Endothelial cell of umbilical vein (primary cell): ENCODE measurements around the gene TNFRSF8.

ENCODE experiments used
- CTCF ChIP-seq, 2 donors: IDR thresholded peaks; 1 replicate in 1 of 2; 2 replicates in 1 of 2; pipeline ENCODE4 v1.5.1; 2011; ENCODE audit warnings: low read length in 2 of 2, mild to moderate bottlenecking in 2 of 2, moderate library complexity in 2 of 2, control low read depth in 1 of 2, inconsistent platforms in 1 of 2, low read depth in 1 of 2; ENCODE audit not compliant: insufficient read depth in 1 of 2; ENCODE audit errors: extremely low read depth in 1 of 2
- EZH2 ChIP-seq: IDR thresholded peaks from 2 replicates; pipeline ENCODE4 v1.6.1; 2012; ENCODE audit warnings: borderline replicate concordance, low read depth, mild to moderate bottlenecking, moderate library complexity, low read length, inconsistent platforms; ENCODE audit not compliant: severe bottlenecking
- JUN ChIP-seq: IDR thresholded peaks from 2 replicates; pipeline ENCODE4 v1.6.1; 2011; ENCODE audit warnings: borderline replicate concordance, low read depth; ENCODE audit not compliant: insufficient read length, insufficient read depth
- POLR2A ChIP-seq: IDR thresholded peaks from 2 replicates; pipeline ENCODE4 v1.6.1; 2012; ENCODE audit warnings: low read depth, mild to moderate bottlenecking, control low read depth, low read length

DNA sequence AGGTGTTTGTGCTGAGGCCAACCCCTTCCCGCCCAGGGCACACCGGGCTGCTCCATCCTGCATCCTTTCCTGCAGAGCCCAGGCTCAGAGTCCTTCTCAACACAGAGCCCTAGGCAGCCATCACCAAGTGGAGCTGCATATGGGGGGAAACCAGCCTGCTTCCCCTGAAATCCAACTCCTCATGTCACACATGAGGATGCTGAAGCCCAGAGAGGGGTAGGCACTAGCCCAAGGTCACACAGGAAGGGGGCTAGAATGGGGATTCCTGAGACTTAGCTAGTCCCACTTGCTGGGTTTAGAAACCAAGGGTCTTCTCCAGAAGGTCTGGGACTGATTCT lies 98.2 kb downstream of the TNFRSF8 start:
- TF ChIP-seq CTCF (IDR thresholded peaks at IDR 0.05; ENCODE audit: extremely low read depth in 1 of 2, insufficient read depth in 1 of 2, low read depth in 1 of 2, low read length in 2 of 2) (no peak), POLR2A (no peak), JUN (no peak), EZH2 (no peak)
